SW480 (cell line): ENCODE measurements around the gene MANEA.

Experiments
- DNase-seq: peaks from one replicate; pipeline ENCODE4 v3.0.0-alpha.2; 2016; ENCODE audit warnings: low spot score

Gene MANEA

GRCh38 chr6:95589067-95589466 lies 11.7 kb downstream of the MANEA start:
- DNase-seq, result no peak

- no peak for DNase-seq
Measured at GRCh38 chr6:95589826-95590570, 12.7 kb downstream of the MANEA start.

DNA sequence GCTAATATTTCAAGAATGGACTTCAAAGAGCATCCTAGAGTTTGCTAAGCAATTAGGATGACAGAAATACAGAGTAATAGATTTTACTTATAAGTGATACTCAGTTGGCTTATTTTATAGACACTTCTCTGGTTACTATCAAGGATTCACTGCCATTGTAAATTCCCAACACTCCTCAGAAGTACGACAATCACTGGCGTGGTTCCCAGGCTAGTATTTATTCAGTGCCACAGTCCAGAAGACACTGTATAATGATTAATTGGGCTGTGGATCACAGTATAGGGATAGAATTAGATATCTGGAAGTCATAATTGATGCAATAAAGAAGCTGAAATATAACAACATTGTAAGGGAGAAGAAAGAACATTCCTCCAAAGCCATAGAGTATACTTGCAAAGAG lies 15.7 kb downstream of the MANEA start:
- no peak for DNase-seq

GRCh38 chr6:95596021-95596420 lies 18.7 kb downstream of the MANEA start:
- no peak for DNase-seq

DNA sequence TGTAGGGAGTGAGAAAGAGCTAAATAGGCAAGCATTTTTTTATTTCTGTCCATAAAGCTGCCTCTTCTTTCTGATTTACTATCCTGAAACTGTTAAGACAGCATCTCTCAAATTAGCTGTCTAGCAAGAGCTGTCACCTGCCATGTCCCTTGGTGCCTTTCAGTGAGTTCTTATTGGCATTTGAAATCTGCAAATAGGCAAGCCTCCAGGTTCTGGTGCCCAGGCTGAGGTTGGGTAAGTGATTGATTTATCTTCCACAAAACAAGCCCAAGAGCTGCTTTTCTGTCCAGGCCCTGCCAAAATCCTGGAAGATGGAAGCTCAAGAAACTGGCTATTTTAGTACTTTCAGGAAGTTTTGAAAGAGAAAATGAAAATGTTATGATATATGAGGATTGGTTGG lies 22.4 kb downstream of the MANEA start:
- DNase-seq, result no peak

DNA sequence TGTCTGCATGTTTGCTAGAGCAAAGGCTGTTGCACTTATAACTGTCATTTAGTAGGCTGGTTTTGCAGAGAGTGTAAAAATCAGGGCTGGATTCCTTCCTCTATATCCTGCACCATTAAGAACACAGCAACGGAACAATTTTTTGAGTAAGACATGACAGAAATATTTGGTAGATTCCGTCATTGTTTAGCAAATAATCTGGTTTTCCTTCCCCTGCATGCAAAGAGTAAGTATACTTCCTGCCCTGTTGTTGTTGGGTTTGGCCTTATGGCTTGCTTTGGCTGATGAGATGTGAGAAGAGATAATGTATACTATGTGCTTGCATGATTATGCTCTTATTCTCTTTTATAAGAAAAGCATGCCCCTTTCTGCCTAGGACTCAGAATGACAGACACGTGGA lies 23.8 kb downstream of the MANEA start:
- no peak for DNase-seq

GRCh38 chr6:95614094-95614493 lies 36.8 kb downstream of the MANEA start:
- no peak for DNase-seq

GRCh38 chr6:95629551-95629950 lies 52.2 kb downstream of the MANEA start:
- no peak for DNase-seq

- no peak for DNase-seq
Measured at GRCh38 chr6:95636552-95637431, 59.5 kb downstream of the MANEA start.

DNA sequence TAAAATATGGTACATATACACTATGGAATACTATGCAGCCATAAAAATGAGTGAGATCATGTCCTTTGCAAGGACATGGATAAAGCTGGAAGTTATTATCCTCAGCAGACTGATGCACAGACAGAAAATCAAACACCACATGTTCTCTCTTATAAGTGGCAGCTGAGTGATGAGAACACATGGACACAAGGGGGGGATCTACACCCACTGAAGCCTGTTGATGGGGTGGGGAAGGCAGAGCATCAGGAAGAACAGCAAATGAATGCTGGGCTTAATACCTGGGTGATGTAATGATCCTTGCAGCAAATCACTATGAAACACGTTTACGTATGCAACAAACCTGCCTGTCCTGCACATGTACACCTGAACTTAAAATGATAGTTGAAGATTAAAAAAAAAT lies 71.3 kb downstream of the MANEA start:
- DNase-seq, result no peak

DNA sequence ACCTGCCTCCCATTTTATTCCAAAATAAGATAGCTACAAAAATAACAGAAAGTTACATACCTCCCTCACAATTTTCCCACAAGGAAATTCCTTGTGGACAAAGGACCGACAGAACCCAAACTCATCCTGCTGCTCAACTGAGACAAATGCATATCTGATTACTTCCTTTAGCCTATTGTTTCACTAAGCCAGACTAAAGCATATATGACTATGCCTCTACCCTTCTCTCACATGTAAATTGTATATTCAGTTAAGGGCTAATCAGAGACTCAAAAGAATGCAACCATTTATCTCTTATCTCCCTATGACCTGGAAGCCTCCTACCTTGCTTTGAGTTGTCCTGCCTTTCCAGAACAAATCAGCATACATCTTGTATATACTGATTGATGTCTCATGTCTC lies 72.1 kb downstream of the MANEA start:
- no peak for DNase-seq

GRCh38 chr6:95654176-95654575 lies 76.8 kb downstream of the MANEA start:
- no peak for DNase-seq

GRCh38 chr6:95658886-95659285 lies 81.6 kb downstream of the MANEA start:
- DNase-seq, result no peak
